HG03442 (cell line): ENCODE data around the gene SRP14.
"Not testable (repeated sequence)": the region's sequence is repeated elsewhere in the genome, so short reads cannot be mapped to it uniquely, and the experiment has no call there.

ENCODE experiments used
- ATAC-seq: cut with Tn5 transposase; IDR thresholded peaks from one replicate; pipeline ENCODE4 v1.9.1; 2021; ENCODE audit warnings: mild to moderate bottlenecking, moderate library complexity; ENCODE audit not compliant: unreplicated experiment

The SRP14 gene

DNA sequence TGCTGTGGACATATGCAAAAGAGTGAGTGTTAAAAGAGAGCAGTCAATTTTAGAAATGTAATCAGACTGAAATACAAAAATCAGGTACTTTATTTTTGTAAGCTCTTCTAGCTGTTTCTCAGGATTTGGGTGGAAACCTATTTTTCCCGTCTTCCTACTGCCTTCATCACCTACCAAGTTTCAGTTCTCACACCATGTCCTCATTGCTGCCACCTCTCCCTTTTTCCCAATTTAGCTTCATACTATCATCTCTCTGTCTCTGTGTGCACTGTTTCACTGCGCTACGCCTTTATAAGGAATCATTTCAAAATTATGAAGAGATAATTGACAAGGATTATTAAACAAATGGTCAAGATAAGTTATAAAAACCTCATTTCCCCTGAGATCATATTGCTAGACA, 7.7 kb downstream of the SRP14 start:
- no peak for ATAC-seq

GRCh38 chr15:40029979-40030893, 8.7 kb downstream of the SRP14 start:
- no peak for ATAC-seq

DNA sequence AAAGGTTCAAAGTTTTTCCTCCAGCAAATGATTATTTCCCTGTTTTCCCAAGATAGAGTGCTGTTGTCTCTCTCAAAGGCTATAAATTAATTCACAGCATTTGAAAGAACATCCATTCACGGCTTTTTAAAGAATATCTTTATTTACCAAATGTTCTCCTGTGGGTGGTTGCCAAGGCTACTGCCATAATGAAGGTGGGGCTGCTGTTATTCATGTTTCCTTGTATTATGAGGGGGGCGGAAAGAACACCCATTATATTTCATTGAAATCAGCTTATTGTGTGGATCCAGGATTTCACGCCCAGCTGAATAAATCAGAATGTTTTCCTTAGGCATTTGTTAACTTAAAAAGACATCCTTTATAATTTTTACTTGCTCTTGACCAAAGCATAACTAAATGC, 10.1 kb downstream of the SRP14 start:
- ATAC-seq = no peak

- ATAC-seq = no peak
Observed at GRCh38 chr15:40028193-40028592, 10.8 kb downstream of the SRP14 start.

DNA sequence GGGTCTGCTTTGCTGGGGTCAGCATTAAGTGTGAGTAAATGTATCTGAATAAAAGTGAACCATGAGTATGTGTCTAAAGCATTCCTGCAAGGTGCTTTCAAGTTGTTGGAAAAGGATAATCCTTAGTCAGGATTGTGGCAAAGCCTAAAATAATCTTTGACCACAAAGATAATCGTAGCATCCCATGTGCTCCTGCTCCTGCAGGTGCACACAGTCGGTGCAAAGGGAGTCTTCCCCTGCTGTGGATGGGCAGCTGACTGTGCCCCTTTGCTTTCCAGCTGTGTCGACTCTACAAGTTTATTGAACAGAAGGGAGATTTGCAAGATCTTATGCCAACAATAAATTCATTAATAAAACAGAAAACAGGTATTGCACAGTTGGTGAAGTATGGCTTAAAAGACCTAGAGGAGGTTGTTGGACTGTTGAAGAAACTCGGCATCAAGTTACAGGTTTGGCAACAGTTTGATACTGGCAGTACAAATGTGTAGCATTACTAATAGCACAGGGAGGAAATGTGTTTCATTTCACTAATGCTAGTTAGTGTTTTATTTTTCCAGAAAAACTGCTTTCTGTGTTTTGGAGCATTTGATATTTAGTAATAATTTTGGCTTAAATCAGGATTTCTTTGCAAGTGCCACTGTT, 22.6 kb downstream of the SRP14 start:
- no peak for ATAC-seq

DNA sequence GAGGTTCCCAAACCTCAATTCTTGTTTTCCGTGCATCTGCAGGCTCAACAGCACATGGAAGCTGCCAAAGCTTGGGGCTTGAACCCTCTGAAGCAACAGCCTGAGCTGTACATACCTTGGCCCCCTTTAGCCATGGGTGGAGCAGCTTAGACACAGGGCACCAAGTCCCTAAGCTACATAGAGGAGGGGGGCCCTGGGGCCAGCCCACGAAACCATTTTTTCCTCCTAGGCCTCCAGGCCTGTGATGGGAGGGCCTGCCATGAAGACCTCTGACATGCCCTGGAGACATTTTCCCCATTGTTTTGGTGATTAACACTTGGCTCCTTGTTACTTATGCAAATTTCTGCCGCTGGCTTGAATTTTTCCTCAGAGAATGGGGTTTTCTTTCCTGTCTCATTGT, 24.6 kb downstream of the SRP14 start:
- ATAC-seq = no peak

DNA sequence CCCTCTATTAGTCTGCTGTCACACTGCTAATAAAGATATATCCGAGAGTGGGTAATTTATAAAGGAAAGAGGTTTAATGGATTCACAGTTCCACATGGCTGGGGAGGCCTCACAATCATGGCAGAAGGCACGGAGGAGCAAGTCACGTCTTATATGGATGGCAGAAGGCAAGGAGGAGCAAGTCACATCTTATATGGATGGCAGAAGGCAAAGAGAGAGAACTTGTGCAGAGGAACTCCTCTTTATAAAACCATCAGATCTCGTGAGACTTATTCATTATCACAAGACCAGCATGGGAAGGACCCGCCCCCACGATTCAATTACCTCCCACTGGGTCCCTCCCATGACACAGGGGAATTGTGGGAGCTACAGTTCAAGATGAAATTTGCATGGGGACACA, 25.6 kb downstream of the SRP14 start:
- ATAC-seq = not testable (repeated sequence)

DNA sequence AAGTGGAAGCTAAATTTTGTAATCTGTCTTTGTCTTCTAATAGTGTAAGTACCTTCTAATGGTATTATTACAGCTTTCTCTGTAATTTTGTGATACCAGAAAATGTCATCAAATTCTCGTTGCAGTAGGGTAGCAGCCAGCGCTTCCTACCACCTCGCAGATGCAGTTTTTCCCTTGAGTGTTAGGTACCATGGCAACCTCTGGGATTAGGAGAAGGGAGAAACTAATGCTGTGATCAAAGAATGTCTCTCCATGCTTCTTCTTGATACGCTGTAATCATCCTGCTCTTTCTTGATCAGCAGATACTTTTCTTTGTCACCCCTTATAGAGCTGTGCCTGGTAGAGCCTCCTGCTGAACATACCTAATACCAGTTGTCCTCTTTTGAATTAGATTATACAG, 27.7 kb downstream of the SRP14 start:
- no peak for ATAC-seq

DNA sequence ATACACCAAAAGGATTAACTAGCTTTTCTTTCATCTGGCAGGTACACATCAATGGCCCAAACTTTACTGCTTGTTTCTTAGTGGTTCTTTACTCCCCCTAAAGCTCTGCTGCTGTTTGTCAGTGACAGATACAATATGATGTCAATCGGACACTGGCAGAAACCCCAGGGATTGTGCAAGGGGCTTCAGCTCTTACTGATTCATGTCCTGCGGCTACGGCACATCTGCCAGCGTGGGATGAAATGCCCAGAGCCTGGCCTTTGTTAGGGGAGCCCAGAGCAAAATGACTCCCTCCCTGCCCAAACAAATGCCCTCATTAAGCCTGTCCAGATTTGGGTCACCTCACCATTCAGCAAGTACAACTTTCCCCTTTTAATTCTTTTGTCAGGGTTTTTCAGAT, 28.3 kb downstream of the SRP14 start:
- no peak for ATAC-seq

DNA sequence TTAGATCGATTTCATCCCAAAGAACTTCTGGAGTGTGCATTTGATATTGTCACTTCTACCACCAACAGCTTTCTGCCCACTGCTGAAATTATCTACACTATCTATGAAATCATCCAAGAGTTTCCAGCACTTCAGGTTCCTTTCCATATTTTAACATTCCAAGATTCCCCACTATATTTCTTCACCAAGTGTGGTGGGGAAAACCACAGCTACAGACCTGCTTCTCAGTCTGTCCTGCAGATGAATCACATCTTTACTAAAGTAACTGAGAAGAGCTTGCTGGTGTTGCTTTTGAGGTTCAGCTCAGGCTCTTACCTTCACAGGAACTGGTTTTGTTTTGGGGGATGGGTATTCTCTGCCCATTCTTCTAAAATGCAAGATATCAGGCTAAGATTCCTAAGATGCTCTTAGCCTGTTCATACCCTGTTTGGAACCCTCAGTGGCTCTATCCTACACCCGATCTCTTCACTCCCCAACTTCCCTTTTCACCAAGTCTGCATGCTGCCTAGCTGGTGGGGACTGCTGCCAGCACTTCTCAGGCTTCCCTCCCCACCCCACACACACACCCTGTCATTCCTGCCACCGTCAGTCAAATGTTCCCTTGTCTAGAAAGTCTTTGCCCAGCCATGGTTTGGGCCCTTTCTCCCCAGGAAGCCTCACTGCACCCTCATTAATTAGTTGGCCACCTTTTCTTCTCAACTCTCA, 30.8 kb downstream of the SRP14 start:
- no peak for ATAC-seq

DNA sequence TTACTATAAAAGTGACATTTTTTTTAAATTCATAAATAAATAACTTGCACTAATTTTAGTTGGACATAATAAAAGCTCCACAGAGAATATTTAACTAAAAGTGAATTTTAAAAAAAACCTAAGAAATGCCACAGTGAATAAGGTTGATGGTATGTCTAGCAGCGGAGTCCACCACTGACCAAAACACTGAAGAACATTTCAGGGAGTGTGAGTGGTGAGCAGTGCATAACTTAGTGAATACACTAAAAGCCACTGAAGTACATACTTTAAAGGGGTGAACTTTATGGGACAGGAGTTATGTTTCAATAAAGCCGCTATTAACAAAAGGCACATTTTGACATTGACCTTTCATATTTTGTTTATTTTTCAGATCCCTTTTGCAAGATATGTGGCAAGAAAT, 32.3 kb downstream of the SRP14 start:
- ATAC-seq = no peak

DNA sequence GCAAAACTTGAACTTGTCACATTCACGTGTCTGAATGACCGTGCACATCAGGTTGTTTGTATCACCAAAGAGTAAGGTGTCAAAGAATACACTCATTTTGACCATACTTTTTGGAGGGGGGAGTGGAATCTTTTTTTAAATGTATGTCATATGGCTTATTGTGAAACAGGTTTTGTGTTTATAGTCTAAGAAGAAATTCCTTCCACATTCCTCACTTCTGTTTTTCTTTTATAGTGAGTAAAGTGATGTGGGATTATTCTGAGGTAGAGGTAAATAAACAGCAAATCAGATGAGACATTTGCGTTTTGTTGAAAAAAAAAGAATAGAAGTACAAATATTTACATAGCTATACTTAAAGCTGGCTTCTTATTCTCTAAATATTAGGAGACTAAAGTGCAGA, 33.0 kb downstream of the SRP14 start:
- ATAC-seq = no peak

GRCh38 chr15:40003116-40003916, 35.7 kb downstream of the SRP14 start:
- ATAC-seq = no peak

DNA sequence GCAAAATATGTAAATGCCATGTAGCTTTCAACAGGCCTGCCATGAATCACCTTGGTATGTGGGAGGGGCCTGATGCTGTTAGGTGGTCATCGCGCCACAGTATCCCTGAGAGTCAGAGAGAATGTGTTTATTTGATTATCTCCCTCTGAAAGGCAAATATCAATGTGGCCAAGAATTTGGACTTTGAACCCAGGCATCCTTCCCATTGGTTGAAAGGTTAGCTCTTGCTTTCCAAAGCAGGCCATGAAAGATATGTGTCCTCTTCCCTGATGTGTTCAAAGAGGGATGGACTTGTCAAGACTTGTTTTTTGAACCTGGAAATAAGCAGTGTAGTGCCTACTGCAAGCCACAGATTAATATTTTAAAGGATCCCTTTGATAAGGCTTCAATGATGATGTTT, 36.7 kb downstream of the SRP14 start:
- ATAC-seq = no peak

GRCh38 chr15:39999538-40000200, 39.3 kb downstream of the SRP14 start:
- no peak for ATAC-seq

DNA sequence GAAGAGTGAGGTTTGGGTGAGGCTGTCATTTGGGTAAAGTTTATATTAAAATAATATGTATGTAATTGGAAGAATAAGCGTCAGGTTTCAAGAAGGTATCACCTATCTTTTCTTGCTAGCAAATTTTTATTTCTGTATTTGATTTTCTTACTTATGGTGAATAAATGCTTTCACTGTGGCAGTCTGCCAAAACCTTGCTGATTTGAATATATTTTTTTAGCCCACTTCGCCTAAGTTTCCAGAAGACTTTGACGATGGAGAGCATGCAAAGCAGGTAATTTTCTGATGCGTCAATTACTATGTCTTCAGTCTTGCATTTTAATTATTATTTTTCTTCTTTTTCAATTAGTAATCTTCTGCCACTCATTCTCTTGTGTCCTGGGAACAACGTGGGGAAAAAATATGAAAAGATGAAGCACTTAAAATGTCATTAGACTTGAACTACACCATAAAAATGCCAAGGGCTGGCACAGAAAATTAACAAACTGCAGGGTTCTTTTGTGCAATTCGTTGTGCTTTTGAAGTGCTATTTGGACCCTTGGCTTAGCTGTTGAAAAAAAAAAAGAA, 40.4 kb downstream of the SRP14 start:
- no peak for ATAC-seq

GRCh38 chr15:39997639-39998038, 41.3 kb downstream of the SRP14 start:
- no peak for ATAC-seq

- no peak for ATAC-seq
Observed at GRCh38 chr15:39997031-39997430, 42.0 kb downstream of the SRP14 start.

DNA sequence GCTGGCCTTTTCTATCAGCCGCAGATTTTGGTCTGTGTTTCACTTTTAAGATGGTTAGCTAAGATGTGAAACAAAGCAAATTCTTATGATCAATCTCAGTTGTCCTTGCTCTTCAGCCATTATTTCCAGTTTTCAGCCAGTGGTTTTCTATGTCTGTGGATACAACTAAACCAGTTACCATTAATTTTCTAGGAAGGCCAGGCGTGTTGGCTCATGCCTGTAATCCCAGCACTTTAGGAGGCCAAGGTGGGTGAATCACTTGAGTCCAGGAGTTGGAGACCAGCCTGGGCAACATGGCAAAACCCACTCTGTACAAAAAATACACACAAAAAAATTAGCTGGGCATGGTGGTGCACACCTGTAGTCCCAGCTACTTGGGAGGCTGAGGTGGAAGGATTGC, 42.8 kb downstream of the SRP14 start:
- not testable (repeated sequence) for ATAC-seq

- ATAC-seq = not testable (repeated sequence)
Observed at GRCh38 chr15:39992953-39993352, 46.0 kb downstream of the SRP14 start.
